Measurements from ENCODE around the gene SEC11A.

- TF ChIP-seq CTCF (IDR thresholded peaks at IDR 0.05; ENCODE audit: poor library complexity), result no peak
- no peak for TF ChIP-seq EZH2 (IDR thresholded peaks at IDR 0.05; ENCODE audit: borderline replicate concordance)
These were observed 16.3 kb downstream of the SEC11A start for GRCh38 chr15:84699538-84700191.

Data from hepatocyte (in vitro differentiated cells).